ENCODE results near the gene MICAL1.

The MICAL1 gene

GRCh38 chr6:109445382-109445781 lies 10.2 kb downstream of the MICAL1 start:
- no peak for TF ChIP-seq CTCF (IDR thresholded peaks at IDR 0.05; ENCODE audit: low read length, missing control alignments)
- no peak for DNase-seq (ENCODE audit: low read depth)
- H3K4me3 ChIP-seq (replicated peaks; ENCODE audit: low read depth, low read length): no peak overlapping the region

DNA sequence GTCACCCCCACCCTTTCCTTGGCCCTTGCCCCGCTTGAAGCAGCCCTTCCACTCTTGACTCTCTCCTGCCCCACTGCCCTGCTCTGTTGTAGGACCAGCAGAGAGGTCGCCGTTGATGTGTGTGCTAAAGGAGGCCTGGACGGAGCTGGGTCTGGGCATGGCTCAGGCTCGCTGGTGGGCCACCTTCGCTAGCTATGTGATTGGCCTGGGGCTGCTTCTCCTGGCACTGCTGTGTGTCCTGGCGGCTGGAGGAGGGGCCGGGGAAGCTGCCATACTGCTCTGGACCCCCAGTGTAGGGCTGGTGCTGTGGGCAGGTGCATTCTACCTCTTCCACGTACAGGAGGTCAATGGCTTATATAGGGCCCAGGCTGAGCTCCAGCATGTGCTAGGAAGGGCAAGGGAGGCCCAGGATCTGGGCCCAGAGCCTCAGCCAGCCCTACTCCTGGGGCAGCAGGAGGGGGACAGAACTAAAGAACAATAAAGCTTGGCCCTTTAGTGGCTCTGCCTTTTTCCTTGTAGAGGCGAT lies 12.1 kb downstream of the MICAL1 start:
- H3K4me3 ChIP-seq (replicated peaks; ENCODE audit: low read depth, low read length): no peak overlapping the region
- no peak for TF ChIP-seq CTCF (IDR thresholded peaks at IDR 0.05; ENCODE audit: low read length, missing control alignments)
- DNase-seq (ENCODE audit: low read depth): no peak

GRCh38 chr6:109442393-109442924 lies 13.1 kb downstream of the MICAL1 start:
- no peak overlapping the region for H3K4me3 ChIP-seq (replicated peaks; ENCODE audit: low read depth, low read length)
- no peak for DNase-seq (ENCODE audit: low read depth)
- TF ChIP-seq CTCF (IDR thresholded peaks at IDR 0.05; ENCODE audit: low read length, missing control alignments): no peak

DNA sequence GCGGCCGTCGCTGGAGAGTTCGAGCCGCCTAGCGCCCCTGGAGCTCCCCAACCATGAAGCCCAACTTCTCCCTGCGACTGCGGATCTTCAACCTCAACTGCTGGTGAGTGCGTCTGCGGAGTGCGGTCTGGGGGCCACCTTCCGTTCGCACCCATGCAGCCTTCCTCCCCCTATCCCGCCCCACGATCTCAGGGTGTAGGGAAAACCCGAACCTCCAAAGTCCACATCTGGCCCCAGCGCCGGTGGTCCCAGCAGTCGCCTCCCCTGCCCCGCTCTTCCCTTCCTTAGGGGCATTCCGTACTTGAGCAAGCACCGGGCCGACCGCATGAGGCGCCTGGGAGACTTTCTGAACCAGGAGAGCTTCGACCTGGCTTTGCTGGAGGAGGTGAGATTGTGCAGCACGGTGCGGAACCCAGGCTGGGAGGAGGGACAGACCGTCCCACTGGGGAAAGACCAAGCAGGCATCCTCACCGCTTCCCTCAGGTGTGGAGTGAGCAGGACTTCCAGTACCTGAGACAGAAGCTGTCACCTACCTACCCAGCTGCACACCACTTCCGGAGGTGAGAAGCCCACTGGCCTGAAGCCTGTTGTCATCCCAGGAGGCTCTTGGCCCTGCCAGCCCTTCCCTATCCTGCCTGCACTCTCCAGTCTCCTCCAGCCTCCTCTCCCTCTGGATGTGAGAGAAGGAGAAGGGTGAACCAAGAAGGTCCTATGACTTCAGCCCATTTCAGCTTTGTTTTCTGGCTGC lies 14.3 kb downstream of the MICAL1 start:
- peak; percentile 54 for DNase-seq (ENCODE audit: low read depth)
- peak; percentile 29 for TF ChIP-seq CTCF (IDR thresholded peaks at IDR 0.05; ENCODE audit: low read length, missing control alignments)
- H3K4me3 ChIP-seq (replicated peaks; ENCODE audit: low read depth, low read length): peak overlapping the region; percentile 83

- TF ChIP-seq CTCF (IDR thresholded peaks at IDR 0.05; ENCODE audit: low read length, missing control alignments): no peak
- peak within 1 kb of the TSS; percentile 83 for H3K4me3 ChIP-seq (replicated peaks; ENCODE audit: low read depth, low read length)
- peak; percentile 90 for DNase-seq (ENCODE audit: low read depth)
Measured at GRCh38 chr6:109440331-109441068, 15.1 kb downstream of the MICAL1 start, which contains the start of the genes PPIL6 and SMPD2. Gene PPIL6 (minus strand): TSS chr6:109440628. CDS start chr6:109440590, 38 bp downstream. Gene SMPD2 (plus strand): TSS chr6:109440724. CDS start chr6:109441122, 398 bp downstream.

DNA sequence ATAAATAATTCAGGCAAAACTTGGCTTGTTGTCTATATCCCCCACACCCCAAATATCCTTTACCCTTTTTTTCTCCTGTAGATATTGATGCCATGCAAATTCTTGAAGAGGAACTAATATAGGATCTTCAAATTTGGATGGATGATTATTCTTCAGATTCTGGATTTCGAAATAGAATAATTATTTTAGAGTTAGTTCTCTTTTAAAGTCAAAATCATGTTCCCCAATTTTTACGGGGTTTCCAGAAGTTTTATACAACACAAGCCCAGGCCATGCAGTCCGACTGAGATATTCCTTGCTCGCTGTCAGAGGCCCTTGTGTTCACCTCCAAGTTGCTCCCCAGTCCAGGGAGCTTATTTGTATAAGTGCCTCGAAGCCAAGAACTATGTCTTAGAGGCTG lies 19.5 kb downstream of the MICAL1 start:
- no peak for TF ChIP-seq CTCF (IDR thresholded peaks at IDR 0.05; ENCODE audit: low read length, missing control alignments)
- no peak for DNase-seq (ENCODE audit: low read depth)
- H3K4me3 ChIP-seq (replicated peaks; ENCODE audit: low read depth, low read length): no peak overlapping the region

Measured in fibroblast of pulmonary artery (primary cell).